ENCODE data around the gene PRICKLE2.

Gene PRICKLE2

GRCh38 chr3:64260431-64260830 lies 35.2 kb upstream of the PRICKLE2 start:
- no peaks in the 10 kb centered on the region for H3K4me1 Mint-ChIP-seq
- peaks cover 0 to 4% of the 10 kb centered on the region in 2 donors for H3K9me3 Mint-ChIP-seq
- H3K27ac Mint-ChIP-seq, result no peak overlapping the region
- H3K4me3 Mint-ChIP-seq, result no peak overlapping the region
- DNase-seq (no peak), ATAC-seq (no peak)
- peaks cover 40% of the 10 kb centered on the region for H3K27me3 Mint-ChIP-seq

DNA sequence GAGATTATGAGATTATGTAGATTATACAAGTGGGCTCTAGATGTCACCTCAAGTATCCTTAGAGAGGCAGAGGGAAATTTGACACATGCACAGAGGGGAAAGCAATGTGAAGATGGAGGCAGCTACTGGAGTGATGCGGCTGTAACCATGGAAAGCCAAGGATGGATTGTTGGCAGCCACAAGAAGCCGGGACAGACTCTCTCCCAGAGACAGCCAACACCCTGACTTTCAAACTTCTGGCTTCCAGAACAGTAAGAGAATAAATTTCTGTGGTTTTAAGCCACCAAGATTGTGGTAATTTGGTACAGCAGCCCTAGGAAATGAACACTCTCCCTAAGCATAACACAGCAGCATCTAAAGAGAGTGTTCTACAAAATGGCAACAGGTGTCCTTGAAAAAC lies 34.4 kb upstream of the PRICKLE2 start:
- DNase-seq (no peak), ATAC-seq (no peak)
- no peak overlapping the region for H3K4me3 Mint-ChIP-seq
- H3K4me1 Mint-ChIP-seq, result no peaks in the 10 kb centered on the region
- H3K27me3 Mint-ChIP-seq, result peaks cover 33% of the 10 kb centered on the region
- H3K9me3 Mint-ChIP-seq, result peaks cover 0 to 4% of the 10 kb centered on the region in 2 donors
- no peak overlapping the region for H3K27ac Mint-ChIP-seq

DNA sequence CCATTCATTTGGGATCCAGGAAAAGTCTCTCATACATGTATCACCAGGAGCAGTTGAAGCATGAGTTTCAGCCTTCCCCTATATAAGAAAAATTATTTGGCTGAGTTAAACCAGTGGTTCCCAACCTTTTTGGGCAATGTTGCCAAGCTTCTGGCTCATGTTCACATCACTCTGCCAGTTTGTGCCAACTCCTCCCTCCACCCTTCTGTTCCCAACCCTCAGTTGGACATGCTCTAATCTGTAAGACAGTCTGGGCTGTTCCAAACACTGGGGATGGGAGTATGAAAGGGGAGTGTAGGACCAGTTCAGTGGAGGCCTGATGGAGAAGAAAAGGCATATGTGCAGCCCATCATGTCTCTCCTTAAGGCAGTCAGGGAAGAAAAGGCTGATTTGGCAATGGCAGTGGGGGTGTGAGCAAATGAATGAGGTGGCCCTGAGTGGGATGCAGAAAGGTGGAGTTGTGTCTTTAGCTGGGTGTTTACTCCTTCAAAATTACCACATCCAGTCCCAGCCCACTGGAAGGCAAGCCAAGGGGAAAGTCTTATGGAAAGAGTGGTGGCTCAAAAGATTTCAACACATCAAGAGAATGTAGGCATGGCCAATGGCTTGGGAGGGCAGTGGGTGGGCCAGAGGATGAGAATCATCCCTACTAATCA lies 32.0 kb upstream of the PRICKLE2 start:
- DNase-seq (no peak), ATAC-seq (no peak)
- H3K27me3 Mint-ChIP-seq, result peaks cover 17% of the 10 kb centered on the region
- no peaks in the 10 kb centered on the region for H3K4me1 Mint-ChIP-seq
- no peak overlapping the region for H3K27ac Mint-ChIP-seq
- peaks cover 0 to 4% of the 10 kb centered on the region in 2 donors for H3K9me3 Mint-ChIP-seq
- H3K4me3 Mint-ChIP-seq, result no peak overlapping the region

- Mint-ChIP-seq H3K27ac (no peak overlapping the region), H3K9me3 (no peaks in the 10 kb centered on the region), H3K27me3 (peaks cover 7% of the 10 kb centered on the region), H3K4me1 (no peaks in the 10 kb centered on the region), H3K4me3 (no peak overlapping the region)
- DNase-seq (no peak), ATAC-seq (no peak)
Observed at GRCh38 chr3:64255741-64256340, 30.6 kb upstream of the PRICKLE2 start.

- Mint-ChIP-seq H3K27me3 (peaks cover 7% of the 10 kb centered on the region), H3K4me3 (no peak overlapping the region), H3K27ac (no peak overlapping the region), H3K4me1 (no peaks in the 10 kb centered on the region), H3K9me3 (no peaks in the 10 kb centered on the region)
- DNase-seq, result no peak
- no peak for ATAC-seq
Observed at GRCh38 chr3:64254443-64254842, 29.2 kb upstream of the PRICKLE2 start.

DNA sequence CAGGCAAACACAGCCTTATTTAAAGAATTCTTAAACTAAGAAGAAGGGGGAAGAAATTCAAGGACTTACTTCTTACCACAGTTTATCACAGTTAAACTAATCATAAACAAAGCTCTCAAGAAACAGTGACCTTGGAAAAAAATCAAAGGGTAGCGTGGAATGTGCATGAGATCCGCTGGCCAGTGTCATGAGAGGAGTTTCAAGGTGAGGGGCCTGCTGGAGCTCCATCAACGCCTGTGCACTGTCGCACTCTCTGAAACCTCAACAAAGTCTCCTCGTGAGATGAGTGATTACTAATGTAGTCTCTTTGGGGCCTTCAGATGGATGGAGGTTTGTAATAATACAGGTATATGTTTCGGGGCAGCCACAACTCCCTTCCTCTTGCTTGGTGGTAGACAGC lies 28.4 kb upstream of the PRICKLE2 start:
- no peak overlapping the region for H3K27ac Mint-ChIP-seq
- DNase-seq (no peak), ATAC-seq (no peak)
- H3K27me3 Mint-ChIP-seq, result peaks cover 7% of the 10 kb centered on the region
- peaks cover 0 to 6% of the 10 kb centered on the region in 2 donors for H3K9me3 Mint-ChIP-seq
- H3K4me1 Mint-ChIP-seq, result no peaks in the 10 kb centered on the region
- H3K4me3 Mint-ChIP-seq, result no peak overlapping the region

- Mint-ChIP-seq H3K27ac (no peak overlapping the region), H3K27me3 (peaks cover 7% of the 10 kb centered on the region), H3K9me3 (peaks cover 0 to 7% of the 10 kb centered on the region in 2 donors), H3K4me3 (no peak overlapping the region), H3K4me1 (no peaks in the 10 kb centered on the region)
- DNase-seq (no peak), ATAC-seq (no peak)
Observed at GRCh38 chr3:64251019-64251418, 25.8 kb upstream of the PRICKLE2 start.

GRCh38 chr3:64247991-64248646 lies 22.9 kb upstream of the PRICKLE2 start:
- Mint-ChIP-seq H3K27me3 (no peaks in the 10 kb centered on the region), H3K9me3 (peaks cover 0 to 7% of the 10 kb centered on the region in 2 donors), H3K27ac (no peak overlapping the region), H3K4me3 (no peak overlapping the region), H3K4me1 (no peaks in the 10 kb centered on the region)
- ATAC-seq (no peak), DNase-seq (no peak)

DNA sequence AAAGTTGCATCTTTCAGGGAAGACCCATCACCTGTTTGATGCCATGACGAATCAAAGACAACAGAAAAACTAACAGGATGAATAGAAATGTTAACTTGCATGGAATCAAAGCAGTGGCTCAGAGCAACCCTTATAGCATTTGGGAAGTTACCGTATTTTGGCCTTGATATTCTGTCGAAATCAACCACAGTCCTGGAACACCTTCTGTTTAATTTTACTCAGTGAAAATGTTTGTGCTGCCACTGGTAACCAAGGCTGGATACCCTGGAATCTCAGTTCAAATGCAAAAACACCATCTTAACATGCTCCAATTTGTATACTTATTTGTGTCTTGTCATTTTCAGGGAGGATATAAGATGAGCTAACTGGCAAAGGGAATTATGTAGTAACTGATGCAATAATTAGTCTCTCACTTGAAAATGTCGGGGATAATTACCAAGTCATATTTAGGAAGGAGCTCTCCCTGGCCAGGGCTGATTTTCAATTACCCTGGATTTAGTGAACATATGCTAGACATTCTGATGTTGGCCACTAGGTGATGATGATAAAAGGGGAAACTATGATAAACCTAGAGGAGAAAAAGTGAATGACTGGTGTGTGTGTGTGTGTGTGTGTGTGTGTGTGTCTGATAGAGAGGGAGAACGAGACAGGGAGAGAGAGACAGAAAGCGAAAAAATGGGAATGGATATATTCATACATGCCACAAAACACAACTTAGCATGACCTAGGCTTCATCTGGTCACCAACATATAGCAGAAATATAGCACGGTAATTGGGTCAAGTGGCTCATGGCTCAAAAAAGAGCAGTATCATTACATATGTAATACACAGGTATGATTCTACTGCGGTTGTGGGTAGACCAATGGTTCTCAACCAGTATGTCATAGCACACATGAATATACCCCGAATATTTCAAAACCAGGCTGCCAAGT lies 19.0 kb upstream of the PRICKLE2 start:
- ATAC-seq (no peak), DNase-seq (no peak)
- no peaks in the 10 kb centered on the region for H3K27me3 Mint-ChIP-seq
- H3K4me3 Mint-ChIP-seq, result no peak overlapping the region
- peaks cover 0 to 7% of the 10 kb centered on the region in 2 donors for H3K9me3 Mint-ChIP-seq
- no peaks in the 10 kb centered on the region for H3K4me1 Mint-ChIP-seq
- no peak overlapping the region for H3K27ac Mint-ChIP-seq

- H3K4me3 Mint-ChIP-seq, result no peak overlapping the region
- no peak overlapping the region for H3K27ac Mint-ChIP-seq
- H3K27me3 Mint-ChIP-seq, result peaks cover 6% of the 10 kb centered on the region
- H3K9me3 Mint-ChIP-seq, result no peaks in the 10 kb centered on the region
- H3K4me1 Mint-ChIP-seq, result no peaks in the 10 kb centered on the region
- DNase-seq (no peak), ATAC-seq (no peak)
Observed at GRCh38 chr3:64242435-64242834, 17.2 kb upstream of the PRICKLE2 start.

DNA sequence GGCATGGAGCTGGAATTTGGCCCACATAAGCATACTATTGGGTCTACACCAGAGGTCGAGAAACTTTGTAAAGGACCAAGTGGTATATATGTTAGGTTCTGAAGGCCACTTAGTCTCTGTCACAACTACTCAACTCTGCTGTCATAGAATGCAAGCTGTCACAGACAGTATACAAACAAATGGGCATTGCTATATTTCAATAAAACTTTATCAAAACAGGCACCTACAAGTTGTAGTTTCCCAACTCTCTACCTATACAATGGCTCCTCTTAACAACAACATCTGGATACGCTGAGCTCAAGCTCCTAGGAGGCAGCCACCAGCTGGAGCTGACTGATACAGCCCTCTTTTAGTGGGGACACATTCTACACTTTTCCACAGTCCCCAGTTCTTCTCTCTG lies 15.7 kb upstream of the PRICKLE2 start:
- no peak for ATAC-seq
- no peaks in the 10 kb centered on the region for H3K4me1 Mint-ChIP-seq
- peaks cover 0 to 9% of the 10 kb centered on the region in 2 donors for H3K9me3 Mint-ChIP-seq
- H3K27ac Mint-ChIP-seq, result no peak overlapping the region
- peaks cover 6% of the 10 kb centered on the region for H3K27me3 Mint-ChIP-seq
- DNase-seq, result no peak
- no peak overlapping the region for H3K4me3 Mint-ChIP-seq

- Mint-ChIP-seq H3K27me3 (peaks cover 6% of the 10 kb centered on the region), H3K9me3 (peaks cover 0 to 9% of the 10 kb centered on the region in 2 donors), H3K27ac (no peak overlapping the region), H3K4me3 (no peak overlapping the region), H3K4me1 (no peaks in the 10 kb centered on the region)
- DNase-seq (no peak), ATAC-seq (no peak)
Observed at GRCh38 chr3:64240396-64240795, 15.1 kb upstream of the PRICKLE2 start.

- Mint-ChIP-seq H3K27ac (no peak overlapping the region), H3K9me3 (peaks cover 0 to 9% of the 10 kb centered on the region in 2 donors), H3K4me1 (no peaks in the 10 kb centered on the region), H3K27me3 (peaks cover 6% of the 10 kb centered on the region), H3K4me3 (no peak overlapping the region)
- ATAC-seq, result no peak
- DNase-seq, result no peak
Observed at GRCh38 chr3:64239841-64240240, 14.6 kb upstream of the PRICKLE2 start.

- H3K27me3 Mint-ChIP-seq, result peaks cover 6% of the 10 kb centered on the region
- DNase-seq, result no peak
- H3K27ac Mint-ChIP-seq, result no peak overlapping the region
- no peak for ATAC-seq
- no peaks in the 10 kb centered on the region for H3K4me1 Mint-ChIP-seq
- H3K4me3 Mint-ChIP-seq, result no peak overlapping the region
- H3K9me3 Mint-ChIP-seq, result peaks cover 0 to 9% of the 10 kb centered on the region in 2 donors
Observed at GRCh38 chr3:64238971-64239667, 13.9 kb upstream of the PRICKLE2 start.

DNA sequence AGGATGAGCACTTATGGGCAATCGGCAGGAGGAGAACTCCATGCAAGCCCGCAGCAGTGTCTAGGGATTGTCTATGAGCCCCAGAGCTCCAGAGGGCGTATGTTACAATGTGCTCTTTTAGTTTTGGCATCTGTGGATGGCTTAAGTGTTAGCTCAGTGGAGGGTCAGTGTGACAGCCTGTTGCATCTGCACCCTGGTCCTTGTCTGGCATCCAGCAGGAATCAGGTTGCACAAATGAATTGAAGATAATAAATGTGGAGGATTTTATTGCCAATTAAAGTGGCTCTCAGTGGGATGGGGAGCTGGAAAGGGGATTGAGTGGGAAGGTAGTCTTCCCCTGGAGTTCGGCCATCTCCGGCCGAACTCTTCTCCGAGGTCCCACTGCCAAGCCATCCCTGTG lies 11.8 kb upstream of the PRICKLE2 start:
- Mint-ChIP-seq H3K27me3 (peaks cover 6% of the 10 kb centered on the region), H3K4me3 (no peak overlapping the region), H3K9me3 (peaks cover 0 to 9% of the 10 kb centered on the region in 2 donors), H3K4me1 (no peaks in the 10 kb centered on the region), H3K27ac (peak overlapping the region in 1 of 2 donors; percentile 63)
- no peak for DNase-seq
- no peak for ATAC-seq

Measured in stimulated activated naive CD8-positive, alpha-beta T cell treated with anti-CD3 and anti-CD28 coated beads, Interleukin-15, amount 100 ng/mL, for 72 hours (primary cell).